Stimulated activated CD4-positive, alpha-beta T cell treated with anti-CD3 and anti-CD28 coated beads, Interleukin-12 subunit alpha, Interleukin-12 subunit beta, amount 100 ng/mL, for 48 hours (primary cell): ENCODE results near the gene PRTFDC1.
"Not testable (repeated sequence)": the region's sequence is repeated elsewhere in the genome, so short reads cannot be mapped to it uniquely, and the experiment has no call there.

Source experiments
- DNase-seq, 3 donors: peaks; one replicate each; pipeline ENCODE4 v3.0.0-alpha.2; 2020; ENCODE audit warnings: low read depth in 2 of 3, low spot score in 1 of 3

Gene PRTFDC1

GRCh38 chr10:24952143-24952706 is at the start of gene PRTFDC1:
PRTFDC1 (minus strand) TSS chr10:24952606; CDS start chr10:24952575, 31 bp downstream.
- peak in 1 of 3 donors; percentile 12 for DNase-seq

GRCh38 chr10:24998044-24998443 is 45.6 kb upstream of the PRTFDC1 start:
- no peak for DNase-seq

- no peak for DNase-seq
These were observed 42.7 kb upstream of the PRTFDC1 start for GRCh38 chr10:24995072-24995471.

GRCh38 chr10:24993237-24993958 is 41.0 kb upstream of the PRTFDC1 start:
- no peak for DNase-seq

- DNase-seq, result no peak
These were observed 40.2 kb upstream of the PRTFDC1 start for GRCh38 chr10:24992512-24993133.

- no peak for DNase-seq
These were observed 38.9 kb upstream of the PRTFDC1 start for GRCh38 chr10:24991298-24991697.

- DNase-seq, result no peak
These were observed 37.5 kb upstream of the PRTFDC1 start for GRCh38 chr10:24989867-24990266.

- DNase-seq, result no peak
These were observed 36.6 kb upstream of the PRTFDC1 start for GRCh38 chr10:24988831-24989640.

- DNase-seq, result no peak
These were observed 32.5 kb upstream of the PRTFDC1 start for GRCh38 chr10:24984906-24985305.

- no peak for DNase-seq
These were observed 31.5 kb upstream of the PRTFDC1 start for GRCh38 chr10:24983946-24984345.

- no peak for DNase-seq
These were observed 30.7 kb upstream of the PRTFDC1 start for GRCh38 chr10:24983130-24983529.

GRCh38 chr10:24982319-24983112 is 30.1 kb upstream of the PRTFDC1 start:
- no peak for DNase-seq

GRCh38 chr10:24981161-24981710 is 28.8 kb upstream of the PRTFDC1 start:
- DNase-seq, result no peak

GRCh38 chr10:24979685-24980084 is 27.3 kb upstream of the PRTFDC1 start:
- no peak for DNase-seq

GRCh38 chr10:24974976-24975375 is 22.6 kb upstream of the PRTFDC1 start:
- no peak for DNase-seq

- no peak for DNase-seq
These were observed 20.8 kb upstream of the PRTFDC1 start for GRCh38 chr10:24973163-24973562.

GRCh38 chr10:24971374-24971773 is 19.0 kb upstream of the PRTFDC1 start:
- no peak for DNase-seq

GRCh38 chr10:24969841-24970281 is 17.5 kb upstream of the PRTFDC1 start:
- no peak for DNase-seq

GRCh38 chr10:24968951-24969350 is 16.5 kb upstream of the PRTFDC1 start:
- DNase-seq, result not testable (repeated sequence)

- DNase-seq, result no peak
These were observed 15.9 kb upstream of the PRTFDC1 start for GRCh38 chr10:24968349-24968748.
